HG03565 (cell line): ENCODE results near the gene JADE3.

Source experiments
- ATAC-seq: cut with Tn5 transposase; IDR thresholded peaks from one replicate; pipeline ENCODE4 v1.9.1; 2021; ENCODE audit warnings: mild to moderate bottlenecking, moderate library complexity; ENCODE audit not compliant: unreplicated experiment

Gene JADE3

GRCh38 chrX:46912098-46912602 lies at the start of gene JADE3:
TSS of gene JADE3 (plus strand) at chrX:46912421. CDS start at chrX:46984895, 72,474 bp downstream.
- no peak for ATAC-seq

GRCh38 chrX:46863072-46863471 lies 49.1 kb upstream of the JADE3 start:
- no peak for ATAC-seq

GRCh38 chrX:46864606-46865005 lies 47.6 kb upstream of the JADE3 start:
- ATAC-seq: no peak

GRCh38 chrX:46865281-46865680 lies 46.9 kb upstream of the JADE3 start:
- no peak for ATAC-seq

- ATAC-seq: no peak
Measured at GRCh38 chrX:46866726-46867125, 45.5 kb upstream of the JADE3 start.

- no peak for ATAC-seq
Measured at GRCh38 chrX:46873746-46874145, 38.5 kb upstream of the JADE3 start.

- no peak for ATAC-seq
Measured at GRCh38 chrX:46876901-46877300, 35.3 kb upstream of the JADE3 start.

- no peak for ATAC-seq
Measured at GRCh38 chrX:46882266-46882665, 30.0 kb upstream of the JADE3 start.

GRCh38 chrX:46884799-46885198 lies 27.4 kb upstream of the JADE3 start:
- ATAC-seq: no peak

GRCh38 chrX:46898207-46898606 lies 14.0 kb upstream of the JADE3 start:
- ATAC-seq: no peak

- peak; percentile 74 for ATAC-seq
Measured at GRCh38 chrX:46903458-46904242, 8.6 kb upstream of the JADE3 start.

- ATAC-seq: no peak
Measured at GRCh38 chrX:46904626-46905025, 7.6 kb upstream of the JADE3 start.

GRCh38 chrX:46910415-46910814 lies 1.8 kb upstream of the JADE3 start:
- ATAC-seq: no peak

- no peak for ATAC-seq
Measured at GRCh38 chrX:46912603-46913491, 626 bp downstream of the JADE3 start.

GRCh38 chrX:46913667-46914066 lies 1.4 kb downstream of the JADE3 start:
- ATAC-seq: no peak

- ATAC-seq: no peak
Measured at GRCh38 chrX:46916273-46916672, 4.1 kb downstream of the JADE3 start.

- ATAC-seq: no peak
Measured at GRCh38 chrX:46917622-46918021, 5.4 kb downstream of the JADE3 start.

GRCh38 chrX:46918434-46918833 lies 6.2 kb downstream of the JADE3 start:
- ATAC-seq: no peak

GRCh38 chrX:46920235-46920634 lies 8.0 kb downstream of the JADE3 start:
- no peak for ATAC-seq

- ATAC-seq: no peak
Measured at GRCh38 chrX:46922611-46923010, 10.4 kb downstream of the JADE3 start.

GRCh38 chrX:46927718-46928117 lies 15.5 kb downstream of the JADE3 start:
- no peak for ATAC-seq
